HL-60/S4 treated with retinoic acid at 250 ng/mL for 4 days and 3 days (cell line): ENCODE measurements around the gene AKR1C2.
"Not testable (repeated sequence)": the region's sequence is repeated elsewhere in the genome, so short reads cannot be mapped to it uniquely, and the experiment has no call there.

Source experiments
- in situ Hi-C: fragments of 300-500 bp; cut with MboI; formaldehyde crosslinking; loops from 2 replicates; pipeline ENCODE4 v1.7.0; 2022; ENCODE audit warnings: low sequenced_read_pairs

Gene AKR1C2

DNA sequence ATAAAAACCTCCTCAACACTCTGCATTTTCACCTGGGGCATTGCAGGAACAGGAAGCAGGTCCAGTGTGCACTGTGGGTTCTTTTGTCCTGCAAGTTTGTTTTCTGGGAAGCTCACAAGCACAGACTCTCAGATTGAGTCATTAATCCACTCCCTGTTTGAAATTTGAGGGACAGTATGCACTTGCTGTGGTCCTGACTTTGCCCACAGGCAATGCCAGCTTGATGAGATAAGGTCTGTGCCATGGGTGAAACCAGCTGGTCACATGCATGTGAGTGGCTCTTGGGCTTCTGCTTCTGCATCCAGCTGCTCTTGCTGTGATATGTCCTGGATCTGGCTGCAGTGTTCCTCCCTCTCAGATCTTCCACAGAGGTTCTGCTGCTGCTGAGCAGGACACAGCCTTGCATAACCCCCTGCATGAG lies 21.8 kb upstream of the AKR1C2 start:
- in situ Hi-C loops, result not testable (repeated sequence)

DNA sequence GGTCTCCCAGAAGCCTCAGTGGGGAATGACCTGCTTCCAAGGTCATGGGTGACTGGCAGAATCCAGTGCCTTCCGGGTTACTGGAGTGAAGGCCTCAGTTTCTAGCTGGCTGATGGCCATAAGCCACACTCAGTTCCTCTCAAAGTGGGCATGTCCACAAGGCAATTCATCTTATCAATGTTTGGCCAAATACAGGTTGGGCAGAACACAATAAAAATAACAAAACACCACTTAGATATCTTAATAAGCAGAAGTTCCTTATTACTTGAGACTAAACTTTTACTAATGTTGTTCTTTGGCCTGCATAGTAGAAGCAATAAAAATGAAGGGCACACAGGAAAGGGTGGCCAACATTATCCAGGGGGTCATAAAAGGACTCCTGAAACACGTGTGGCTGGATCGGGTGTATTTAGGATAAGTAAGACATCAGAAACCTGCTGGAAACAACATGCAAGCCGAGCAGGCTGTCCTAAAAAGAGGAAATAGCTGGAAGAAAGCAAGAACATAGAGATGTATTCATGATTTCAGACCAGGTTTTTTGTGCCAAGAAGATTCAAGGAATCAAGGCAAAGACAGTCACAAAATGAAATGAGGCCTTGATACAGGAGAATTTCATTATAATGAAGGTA lies 19.6 kb upstream of the AKR1C2 start:
- in situ Hi-C loops, result no loop called here

DNA sequence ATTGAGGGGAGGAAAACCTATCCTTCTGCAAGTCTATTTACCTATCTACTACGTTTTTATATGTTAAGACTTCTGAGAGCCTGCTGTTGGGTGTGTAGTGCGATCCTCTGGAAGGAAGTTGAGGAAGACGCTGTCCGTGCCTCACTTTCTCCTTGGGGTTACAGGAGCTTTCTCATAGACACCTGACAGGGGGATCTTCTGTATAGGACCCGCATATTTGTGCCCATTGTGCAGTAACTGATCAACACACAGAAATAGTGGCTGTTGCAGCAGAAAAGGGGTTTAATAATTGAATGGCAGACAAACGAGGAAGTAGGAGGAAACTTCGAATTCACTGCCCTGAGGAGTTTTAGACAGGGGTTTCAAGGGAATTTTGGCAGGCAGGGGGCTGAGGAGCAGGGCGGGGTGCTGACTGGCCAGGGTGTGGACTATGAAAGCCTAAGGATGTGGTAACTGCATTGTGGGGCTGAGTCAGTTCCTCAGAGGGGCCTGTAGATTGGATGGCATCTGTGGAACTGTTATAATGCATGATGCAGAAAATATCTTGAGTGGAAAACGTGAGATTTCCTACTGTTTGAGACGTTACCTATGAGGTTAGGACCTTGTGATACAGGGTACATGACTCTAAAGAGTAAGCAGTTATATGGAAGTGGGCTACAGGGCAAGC lies 18.1 kb upstream of the AKR1C2 start:
- in situ Hi-C loops, result not testable (repeated sequence)

DNA sequence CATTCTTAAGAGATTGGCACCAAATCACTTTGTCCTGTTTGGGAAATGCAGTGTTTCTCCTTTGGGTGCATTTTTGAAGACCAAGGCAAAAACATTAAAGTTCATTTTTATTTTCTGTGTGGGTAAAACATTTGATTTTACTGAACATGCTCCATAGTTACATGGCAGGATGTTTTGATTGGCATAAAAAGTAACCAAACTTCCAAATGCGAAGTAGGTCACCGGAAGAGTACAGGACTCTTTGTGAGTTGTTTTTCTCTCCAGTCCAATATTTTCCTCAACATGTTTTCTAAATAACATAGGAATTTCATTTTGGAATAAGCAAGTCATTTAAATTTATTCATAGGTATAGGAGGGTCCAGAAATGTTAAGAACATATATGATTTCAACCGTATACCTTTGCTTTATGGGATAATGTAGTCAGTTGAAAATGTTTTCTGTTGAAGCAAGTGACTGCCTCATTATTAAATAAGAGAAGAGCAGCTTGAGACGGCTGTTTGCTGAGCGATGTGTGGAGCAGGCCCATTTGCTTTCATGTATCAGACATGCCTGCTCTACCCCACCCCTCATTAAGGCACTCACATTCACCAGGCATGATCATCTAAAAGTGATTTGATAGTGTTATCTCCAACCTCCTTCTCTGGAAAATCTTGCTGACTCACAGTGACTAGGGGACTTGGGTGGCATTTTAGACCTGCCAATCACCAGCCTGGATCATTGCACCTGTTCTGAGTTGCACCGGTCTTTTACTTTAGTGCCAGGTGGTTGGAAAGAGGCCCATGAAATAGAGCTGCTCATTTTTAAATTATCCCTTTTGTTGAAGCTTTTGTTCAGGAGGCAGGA lies 16.3 kb upstream of the AKR1C2 start:
- in situ Hi-C loops, result not testable (repeated sequence)

DNA sequence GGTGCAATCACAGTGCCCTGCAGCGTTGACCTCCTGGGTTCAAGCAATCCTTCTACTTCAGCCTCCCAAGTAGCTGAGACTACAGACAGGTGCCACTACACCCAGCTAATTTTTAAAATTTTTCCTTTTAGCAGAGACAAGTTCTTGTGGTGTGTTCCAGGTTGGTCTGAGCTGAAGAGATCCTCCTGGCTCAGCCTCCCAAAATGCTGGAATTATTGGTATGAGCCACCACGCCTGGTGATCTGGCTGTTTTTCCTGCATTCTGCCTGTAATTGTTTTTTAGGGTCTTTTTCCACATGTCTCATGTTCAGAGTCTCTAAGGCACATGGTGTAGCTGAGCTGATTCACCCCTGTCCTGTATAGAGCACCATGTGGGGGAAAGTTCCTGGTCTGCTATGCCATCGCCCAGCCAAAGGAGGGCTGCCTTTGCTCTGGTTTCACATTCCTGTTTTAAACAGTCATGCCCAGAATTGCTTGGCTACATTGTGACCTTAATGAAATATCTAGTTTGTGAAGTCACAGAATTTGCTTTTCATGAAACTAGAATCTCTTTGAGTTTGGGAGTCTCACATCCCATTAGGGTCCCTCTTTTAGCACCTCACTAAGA lies 15.1 kb upstream of the AKR1C2 start:
- in situ Hi-C loops, result not testable (repeated sequence)

DNA sequence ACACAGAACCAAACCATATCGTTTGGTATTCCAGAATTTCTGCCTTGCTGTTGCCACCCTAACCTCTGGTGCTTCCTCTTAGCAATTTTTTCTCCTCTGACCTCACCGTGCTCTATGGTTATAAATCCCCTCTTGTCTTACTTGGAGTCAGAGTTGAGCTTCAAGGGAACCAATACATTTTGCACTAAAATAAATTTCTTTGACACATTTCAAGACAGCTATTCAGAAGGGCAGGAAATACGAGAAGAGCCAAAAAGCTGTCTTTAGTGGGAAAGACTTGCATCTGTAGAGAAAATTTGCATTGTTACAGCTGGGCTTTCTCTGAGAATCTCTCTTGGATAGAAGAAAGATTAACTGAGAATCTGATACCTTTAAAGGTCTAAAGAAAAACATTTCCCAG lies 14.5 kb upstream of the AKR1C2 start:
- in situ Hi-C loops, result no loop called here

DNA sequence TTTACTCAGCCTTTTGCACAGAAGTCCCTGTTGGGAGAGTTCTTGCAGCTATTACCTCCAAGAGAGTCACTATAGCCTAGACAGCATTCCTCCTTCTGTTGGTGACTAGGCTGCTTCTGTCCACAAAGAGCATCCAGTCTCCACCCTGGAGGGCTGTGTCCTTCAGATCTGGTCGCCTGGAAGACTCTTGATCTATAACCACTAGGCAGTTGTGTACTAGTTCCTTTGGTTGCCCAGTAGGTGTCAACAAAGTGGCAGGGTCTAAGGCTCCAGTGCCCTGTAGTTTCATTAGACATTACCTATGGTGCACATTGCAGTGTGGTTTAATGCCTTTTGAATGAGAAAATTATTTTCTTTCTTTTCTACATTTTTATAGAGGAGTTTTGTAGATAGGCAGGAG lies 11.3 kb upstream of the AKR1C2 start:
- in situ Hi-C loops, result no loop called here

DNA sequence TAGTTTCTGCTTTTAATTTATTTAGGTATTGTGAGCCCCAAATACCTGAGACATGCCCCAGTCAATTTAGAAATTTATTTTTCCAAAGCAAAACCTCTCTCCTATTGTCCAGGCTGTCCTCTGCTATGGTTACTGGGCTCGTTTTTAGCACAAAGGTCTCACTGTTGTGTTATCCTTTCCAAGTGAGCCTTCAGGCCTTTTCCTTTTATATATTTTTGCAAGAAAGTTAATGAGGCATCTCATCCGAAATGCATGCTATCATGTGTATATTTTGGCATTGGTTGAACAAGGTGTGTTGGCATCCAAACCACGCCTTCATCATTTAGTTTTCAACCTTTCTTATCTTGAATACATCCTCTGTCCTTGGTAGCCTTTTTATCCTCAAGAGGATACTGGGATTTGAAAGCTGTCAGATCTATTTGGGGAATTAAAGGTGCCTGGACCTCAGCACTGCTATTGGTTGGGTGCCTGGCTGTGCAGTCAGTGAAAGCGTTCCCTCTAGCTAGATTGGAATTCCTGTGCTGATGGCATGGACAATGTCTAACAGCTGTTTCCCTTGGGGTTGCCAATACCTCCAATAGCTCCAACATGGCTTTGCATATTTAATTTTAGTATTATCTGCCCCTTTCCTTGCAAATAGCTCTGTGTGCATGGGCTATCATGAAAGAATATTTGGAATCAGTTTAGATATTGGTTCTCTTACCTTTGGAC lies 10.7 kb upstream of the AKR1C2 start:
- in situ Hi-C loops, result not testable (repeated sequence)

DNA sequence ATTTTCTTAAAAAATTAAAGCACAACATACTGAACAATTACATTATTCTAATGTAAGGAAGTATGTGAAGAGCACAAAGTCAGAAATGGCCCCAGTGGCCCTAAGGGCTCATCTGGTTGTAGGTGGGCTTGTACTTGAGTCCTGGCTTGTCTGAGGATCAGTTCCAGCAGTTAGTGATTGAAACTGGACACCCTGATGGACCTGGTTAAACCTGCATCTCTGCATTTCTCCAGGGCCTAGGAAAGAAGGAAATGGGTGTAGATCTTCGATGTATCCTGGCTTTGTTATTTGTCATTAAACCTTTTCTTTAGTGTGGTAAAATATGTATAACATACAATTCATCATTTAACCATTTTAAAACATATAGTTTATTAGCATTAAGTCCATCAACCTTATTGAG lies 9.7 kb upstream of the AKR1C2 start:
- in situ Hi-C loops, result no loop called here

DNA sequence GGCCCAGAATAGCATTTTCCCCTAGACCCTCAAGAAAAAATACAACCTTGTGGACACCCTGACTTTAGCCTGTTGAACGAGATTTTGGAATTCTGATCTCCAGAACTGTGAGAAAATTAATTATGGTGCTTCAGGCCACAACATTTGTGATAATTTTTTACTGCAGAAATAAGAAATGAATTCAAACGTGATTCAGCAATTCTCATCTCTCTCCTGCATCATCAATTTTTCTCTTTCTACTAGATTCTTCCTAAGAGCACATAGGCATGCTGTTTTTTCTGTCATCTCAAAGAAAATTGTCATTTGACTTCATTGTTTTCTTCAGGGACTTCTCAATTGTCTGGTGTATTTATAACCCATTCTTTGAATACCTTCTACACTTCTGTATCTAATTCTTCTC lies 8.9 kb upstream of the AKR1C2 start:
- in situ Hi-C loops, result no loop called here

DNA sequence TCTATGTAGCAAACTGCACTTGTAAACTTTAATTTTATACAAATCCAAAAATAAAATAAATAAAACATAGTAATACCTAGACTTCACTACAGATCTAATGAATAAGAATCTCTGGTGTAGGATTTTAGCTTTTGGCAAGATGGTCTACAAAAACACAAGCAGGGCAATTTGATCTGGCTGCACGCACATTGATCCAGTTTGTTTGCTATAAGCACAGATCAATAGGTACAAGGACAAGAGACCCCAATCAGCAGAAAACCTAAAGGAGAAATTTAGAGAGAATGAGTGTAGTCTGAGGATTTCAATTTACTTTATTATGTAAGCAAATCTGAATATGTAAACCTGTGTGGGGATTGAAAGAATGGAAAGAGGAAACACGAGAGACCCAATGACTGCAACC lies 7.7 kb upstream of the AKR1C2 start:
- in situ Hi-C loops, result not testable (repeated sequence)

DNA sequence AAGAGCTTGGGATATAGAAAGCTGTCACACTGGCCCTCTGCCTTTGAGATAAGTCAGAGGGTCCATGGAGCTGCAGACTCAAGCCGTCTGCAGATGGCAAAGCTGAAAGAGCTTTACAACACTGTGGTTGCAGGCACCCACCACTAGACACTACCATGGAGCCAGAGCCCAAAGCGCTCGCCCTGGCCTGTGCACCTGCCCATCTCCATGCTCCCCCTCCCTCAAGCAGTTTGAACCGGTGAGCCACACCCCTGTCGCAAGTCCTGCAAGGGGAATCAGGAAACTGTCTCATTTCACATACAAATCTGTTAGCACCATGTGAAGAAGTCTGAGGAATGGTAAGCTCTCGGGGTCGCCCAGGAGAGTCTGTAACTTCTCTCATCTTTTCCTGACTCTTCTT lies 6.4 kb upstream of the AKR1C2 start:
- in situ Hi-C loops, result not testable (repeated sequence)

DNA sequence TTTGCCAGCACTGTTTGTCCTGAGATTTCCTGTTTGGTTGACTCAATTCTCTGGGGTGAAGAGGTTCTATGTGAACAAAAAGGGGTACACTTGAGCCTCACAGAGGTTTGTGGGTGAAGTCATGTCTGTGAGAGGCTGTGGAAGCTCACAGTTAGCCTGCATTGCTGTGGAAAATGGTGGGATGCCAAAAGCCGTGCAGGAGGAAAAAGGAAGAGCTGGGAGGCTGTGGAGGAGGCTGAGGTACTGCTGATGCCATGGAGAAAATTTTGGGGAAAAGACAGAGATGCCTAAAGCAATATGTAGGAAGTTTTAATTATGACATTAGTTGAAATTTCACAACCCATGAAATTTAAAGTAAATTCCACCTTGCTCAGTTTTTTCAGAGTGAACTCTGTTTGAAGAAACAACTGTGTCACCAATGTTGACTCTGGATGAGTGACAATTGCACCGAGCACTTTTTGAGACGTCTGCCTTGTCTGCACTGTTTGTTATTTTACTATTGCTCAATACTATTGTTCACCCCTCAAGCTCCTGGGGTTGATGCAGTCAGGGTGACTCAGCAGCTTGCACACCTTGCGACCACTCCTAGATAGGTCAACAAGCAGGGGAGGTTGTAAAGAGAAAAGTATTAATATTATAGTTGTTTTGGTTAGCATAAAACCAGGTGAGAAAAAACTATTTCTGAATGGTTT lies 5.3 kb upstream of the AKR1C2 start:
- in situ Hi-C loops, result not testable (repeated sequence)

DNA sequence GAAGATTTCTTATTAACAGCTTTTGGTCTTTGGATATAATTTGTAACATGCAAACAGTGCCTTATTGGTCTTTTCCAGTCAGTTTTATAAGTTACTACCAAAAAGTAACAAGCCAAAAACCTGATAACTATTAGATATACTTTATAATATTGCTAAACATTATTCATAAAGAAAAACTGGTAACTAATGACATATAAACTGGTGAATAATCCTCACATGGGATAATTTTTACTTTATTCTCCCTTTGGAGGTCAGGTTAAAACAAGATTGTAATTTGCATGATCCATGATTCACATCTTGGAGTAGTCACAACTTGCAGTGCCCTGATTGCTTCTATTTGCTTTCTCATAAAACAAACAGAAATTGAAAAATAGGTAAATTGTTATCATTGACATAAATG lies 844 bp upstream of the AKR1C2 start:
- in situ Hi-C loops, result not testable (repeated sequence)

DNA sequence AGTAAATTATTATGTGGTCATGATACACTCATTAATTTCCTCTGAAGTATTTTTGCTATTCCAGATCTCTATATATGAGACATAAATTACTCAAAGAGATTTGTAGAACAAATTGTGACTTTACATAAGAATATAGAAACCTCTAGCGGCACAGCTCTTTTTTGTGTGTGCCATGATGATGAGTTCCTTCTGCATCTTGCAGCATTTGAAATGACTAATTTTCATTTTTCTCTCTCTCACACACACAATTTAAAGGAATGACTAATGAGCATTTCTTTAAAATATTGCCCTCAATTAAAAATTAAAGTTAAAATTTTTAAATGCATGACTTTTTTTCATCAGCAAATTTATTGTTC lies 351 bp upstream of the AKR1C2 start:
- in situ Hi-C loops, result not testable (repeated sequence)

DNA sequence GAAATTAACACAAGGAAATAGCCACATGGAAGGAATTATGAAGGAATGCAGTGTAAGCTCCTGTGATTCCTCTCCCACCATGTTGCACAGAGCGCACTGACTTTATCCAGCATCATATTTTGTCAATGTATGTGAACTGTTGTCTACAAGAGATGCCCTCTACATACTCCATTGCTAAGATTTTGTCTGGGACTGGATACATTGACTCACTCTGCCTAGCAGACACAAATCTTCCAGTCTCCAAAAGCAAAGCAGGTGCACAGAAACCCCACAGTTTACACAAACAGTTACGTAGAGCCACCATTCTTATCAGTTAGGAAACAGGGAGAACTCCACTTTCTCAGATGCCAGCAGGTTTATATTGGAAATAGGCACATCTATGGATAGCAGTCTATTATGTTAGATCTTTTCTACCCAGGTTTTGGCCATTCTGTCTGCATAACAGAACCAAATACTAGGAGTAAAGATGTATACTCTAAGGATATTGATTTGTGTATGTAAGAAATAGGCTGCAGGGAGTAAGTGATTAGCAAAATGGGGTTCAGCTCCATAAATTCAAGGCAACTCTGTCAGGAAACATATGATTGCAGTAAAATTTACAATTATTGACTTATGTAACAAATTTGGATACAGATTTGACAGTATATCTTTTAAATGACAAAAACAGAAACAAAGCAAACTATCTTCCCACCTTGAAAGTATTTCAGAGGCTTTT lies 1.5 kb downstream of the AKR1C2 start:
- in situ Hi-C loops, result no loop called here

DNA sequence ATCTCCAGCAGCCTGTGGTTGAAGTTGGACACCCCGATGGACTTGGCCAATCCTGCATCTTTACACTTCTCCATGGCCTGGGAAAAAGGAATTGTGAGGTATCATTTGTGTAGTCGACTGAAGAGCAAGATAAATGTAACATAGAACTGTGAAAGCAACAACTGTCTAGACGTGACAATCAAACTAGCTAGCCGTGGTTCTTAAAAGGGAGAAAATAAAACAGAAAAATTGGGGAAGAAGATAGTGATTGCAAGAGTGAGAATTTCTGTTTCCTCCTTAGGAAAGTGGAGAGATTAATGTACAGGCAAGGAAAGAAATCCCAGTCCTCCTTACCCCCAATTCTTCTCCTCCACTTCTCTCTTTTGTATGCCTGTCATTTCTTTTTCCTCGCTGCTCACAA lies 5.0 kb downstream of the AKR1C2 start:
- in situ Hi-C loops, result no loop called here

DNA sequence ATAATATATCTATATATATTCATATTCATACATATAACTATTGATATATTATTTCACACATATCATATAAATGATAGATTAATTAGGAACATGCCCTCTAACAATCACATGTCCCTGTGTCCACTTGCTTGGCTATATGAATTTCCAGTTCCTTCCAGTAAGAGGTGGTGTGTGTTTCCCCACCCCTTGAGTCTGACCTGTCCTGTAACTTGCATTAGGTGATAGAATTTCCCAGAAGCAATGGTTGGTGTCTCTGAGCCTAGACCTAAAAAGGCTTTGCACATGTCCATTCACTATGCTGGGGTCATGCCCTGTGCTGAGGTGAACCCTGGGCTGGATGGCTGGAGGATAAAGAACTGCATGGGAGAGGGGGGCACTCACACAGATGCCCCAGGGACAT lies 9.4 kb downstream of the AKR1C2 start:
- in situ Hi-C loops, result not testable (repeated sequence)

DNA sequence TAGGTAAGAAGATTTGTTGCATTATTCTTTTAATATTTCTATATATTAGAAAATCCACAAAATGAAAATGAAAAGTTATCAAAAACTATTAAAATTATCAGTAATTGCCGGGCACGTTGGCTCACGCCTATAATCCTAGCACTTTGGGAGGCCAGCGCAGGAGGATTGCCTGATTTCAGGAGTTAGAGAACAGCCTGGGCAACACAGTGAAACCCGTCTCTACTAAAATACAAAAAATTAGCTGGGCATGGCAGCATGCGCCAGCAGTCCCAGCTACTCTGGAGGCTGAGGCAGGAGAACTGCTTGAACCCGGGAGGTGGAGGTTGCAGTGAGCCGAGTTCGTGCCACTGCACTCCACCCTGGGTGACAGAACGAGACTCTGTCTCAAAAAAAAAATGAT lies 11.1 kb downstream of the AKR1C2 start:
- in situ Hi-C loops, result not testable (repeated sequence)

DNA sequence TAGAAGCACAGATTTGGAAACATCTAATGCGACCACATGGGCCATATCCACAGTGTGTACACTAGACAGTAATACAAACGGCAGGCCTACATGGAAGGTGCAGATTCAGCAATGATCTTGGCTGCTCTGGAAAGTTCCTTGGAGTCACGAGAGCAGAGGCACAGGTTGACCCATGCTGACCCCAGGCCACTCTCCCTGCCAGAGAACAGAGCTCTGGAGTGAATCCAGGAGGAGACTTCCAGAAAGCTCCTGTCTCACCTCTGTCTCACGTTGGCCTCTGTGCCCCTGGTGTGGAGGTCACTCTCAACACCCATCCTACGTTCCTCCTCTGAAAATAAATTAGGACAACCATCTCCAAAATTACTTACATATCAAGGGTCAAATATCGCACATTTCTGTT lies 12.2 kb downstream of the AKR1C2 start:
- in situ Hi-C loops, result not testable (repeated sequence)
